Activated CD8-positive, alpha-beta memory T cell treated with anti-CD3 and anti-CD28 coated beads, Interleukin-2, amount 10 ng/mL, durations not matched to agents 7 days and 5 days (primary cell): ENCODE data around the gene CARF. TPM values are rescaled to one million over a fixed set of nuclear protein-coding genes. Genes with fewer than 3 reads are reported as not detected.
"Not testable (repeated sequence)": the region's sequence is repeated elsewhere in the genome, so short reads cannot be mapped to it uniquely, and the experiment has no call there.

Experiments used
- ATAC-seq: fragments of 150-1000 bp; cut with Tn5 transposase; one replicate; pipeline ENCODE4 v1.10.0; 2021; ENCODE audit warnings: moderate library complexity
- CTCF ChIA-PET: fragments of 350-600 bp; sonication (Branson Sonifier 250); formaldehyde crosslinking; loops from one replicate; lab custom pipeline; 2021; ENCODE audit warnings: antibody characterized with exemption; lab: Charles Lee
- DNase-seq: peaks from one replicate; pipeline ENCODE4 v3.0.0-alpha.2; 2020
- H3K27ac Mint-ChIP-seq: one replicate; pipeline ENCODE4 v1.8.0; 2021; ENCODE audit warnings: mild to moderate bottlenecking, mixed read lengths
- H3K27me3 Mint-ChIP-seq: one replicate; pipeline ENCODE4 v1.8.0; 2021; ENCODE audit warnings: mixed read lengths
- H3K36me3 Mint-ChIP-seq: one replicate; pipeline ENCODE4 v1.8.0; 2021; ENCODE audit warnings: mild to moderate bottlenecking, mixed read lengths
- H3K4me1 Mint-ChIP-seq: one replicate; pipeline ENCODE4 v1.8.0; 2021; ENCODE audit warnings: mixed read lengths
- H3K4me3 Mint-ChIP-seq: one replicate; pipeline ENCODE4 v1.8.0; 2021; ENCODE audit warnings: mild to moderate bottlenecking, moderate library complexity, mixed read lengths
- H3K9me3 Mint-ChIP-seq: one replicate; pipeline ENCODE4 v1.8.0; 2022; ENCODE audit warnings: low read depth, mixed read lengths
- total RNA-seq, 2 experiments: library from RNA; stranded (reverse); gene quantifications; one replicate each; pipeline ENCODE4 v1.2.3, GENCODE V29; 2021

The CARF gene
- total RNA-seq, 2 experiments from 2014 or later, result 8.2 to 11.5 TPM

- Mint-ChIP-seq H3K36me3 (peaks cover 18% of the 10 kb centered on the region), H3K9me3 (no peaks in the 10 kb centered on the region), H3K27ac (peak overlapping the region; percentile 97), H3K4me3 (peak overlapping the region; percentile 89), H3K4me1 (peaks cover 30% of the 10 kb centered on the region), H3K27me3 (no peaks in the 10 kb centered on the region)
- CTCF ChIA-PET, result interaction anchor here (1.1 to 1.7 kb wide), 2 partner anchors 104 to 329 kb away, joined by 3 to 8 read pairs; partner anchors contain the start of gene NBEAL1
- ATAC-seq (no peak), DNase-seq (no peak)
Observed at GRCh38 chr2:202910698-202911097, 1.4 kb upstream of the CARF start.

- peaks cover 30% of the 10 kb centered on the region for H3K4me1 Mint-ChIP-seq
- DNase-seq (no peak), ATAC-seq (peak; percentile 9)
- H3K27me3 Mint-ChIP-seq, result no peaks in the 10 kb centered on the region
- peak overlapping the region; percentile 89 for H3K4me3 Mint-ChIP-seq
- peak overlapping the region; percentile 97 for H3K27ac Mint-ChIP-seq
- peaks cover 16% of the 10 kb centered on the region for H3K36me3 Mint-ChIP-seq
- H3K9me3 Mint-ChIP-seq, result no peaks in the 10 kb centered on the region
- CTCF ChIA-PET, result interaction anchor here (1.1 to 1.7 kb wide), 2 partner anchors 104 to 328 kb away, joined by 3 to 8 read pairs; partner anchors contain the start of gene NBEAL1
Observed at GRCh38 chr2:202911203-202911511, 918 bp upstream of the CARF start.

- not testable (repeated sequence) for H3K36me3 Mint-ChIP-seq, H3K9me3 Mint-ChIP-seq, DNase-seq, H3K27me3 Mint-ChIP-seq
- Mint-ChIP-seq H3K4me3 (peak overlapping the region; percentile 90), H3K4me1 (peaks cover 30% of the 10 kb centered on the region), H3K27ac (peak overlapping the region; percentile 97)
- CTCF ChIA-PET, result interaction anchor here (1.7 kb wide), 1 partner anchor 102 kb away, joined by 8 read pairs; the partner anchor contains the start of gene NBEAL1
- peak; percentile 71 for ATAC-seq
Observed at GRCh38 chr2:202912342-202913201, 497 bp downstream of the CARF start.

- no peaks in the 10 kb centered on the region for H3K27me3 Mint-ChIP-seq
- DNase-seq, result no peak
- H3K27ac Mint-ChIP-seq, result no peak overlapping the region
- no peak overlapping the region for H3K4me3 Mint-ChIP-seq
- H3K4me1 Mint-ChIP-seq, result peaks cover 2% of the 10 kb centered on the region
- no peak for ATAC-seq
- CTCF ChIA-PET, result no interaction called here
- H3K36me3 Mint-ChIP-seq, result peaks cover 2% of the 10 kb centered on the region
- H3K9me3 Mint-ChIP-seq, result no peaks in the 10 kb centered on the region
Observed at GRCh38 chr2:202918860-202919259, 6.8 kb downstream of the CARF start.

- Mint-ChIP-seq H3K4me3 (no peak overlapping the region), H3K9me3 (no peaks in the 10 kb centered on the region), H3K4me1 (no peaks in the 10 kb centered on the region), H3K27me3 (no peaks in the 10 kb centered on the region), H3K27ac (no peak overlapping the region), H3K36me3 (peaks cover 9% of the 10 kb centered on the region)
- CTCF ChIA-PET, result no interaction called here
- ATAC-seq (no peak), DNase-seq (no peak)
Observed at GRCh38 chr2:202932425-202933138, 20.5 kb downstream of the CARF start.

- no peak overlapping the region for H3K27ac Mint-ChIP-seq
- H3K4me1 Mint-ChIP-seq, result no peaks in the 10 kb centered on the region
- no peak overlapping the region for H3K4me3 Mint-ChIP-seq
- CTCF ChIA-PET, result no interaction called here
- no peaks in the 10 kb centered on the region for H3K9me3 Mint-ChIP-seq
- DNase-seq (no peak), ATAC-seq (no peak)
- H3K36me3 Mint-ChIP-seq, result peaks cover 7% of the 10 kb centered on the region
- H3K27me3 Mint-ChIP-seq, result no peaks in the 10 kb centered on the region
Observed at GRCh38 chr2:202933139-202933510, 21.1 kb downstream of the CARF start.

- CTCF ChIA-PET, result interaction anchor here (0.6 kb wide), 1 partner anchor 8 kb away, joined by 3 read pairs; no protein-coding TSS in a partner anchor
- Mint-ChIP-seq H3K27me3 (no peaks in the 10 kb centered on the region), H3K36me3 (peaks cover 10% of the 10 kb centered on the region), H3K27ac (no peak overlapping the region), H3K4me1 (no peaks in the 10 kb centered on the region), H3K9me3 (no peaks in the 10 kb centered on the region), H3K4me3 (no peak overlapping the region)
- ATAC-seq (no peak), DNase-seq (no peak)
Observed at GRCh38 chr2:202933958-202934357, 21.9 kb downstream of the CARF start.

- CTCF ChIA-PET, result interaction anchor here (0.6 kb wide), 1 partner anchor 7 kb away, joined by 3 read pairs; no protein-coding TSS in a partner anchor
- H3K9me3 Mint-ChIP-seq, result no peaks in the 10 kb centered on the region
- no peak overlapping the region for H3K4me3 Mint-ChIP-seq
- no peak overlapping the region for H3K27ac Mint-ChIP-seq
- peaks cover 9% of the 10 kb centered on the region for H3K36me3 Mint-ChIP-seq
- H3K4me1 Mint-ChIP-seq, result no peaks in the 10 kb centered on the region
- H3K27me3 Mint-ChIP-seq, result no peaks in the 10 kb centered on the region
- DNase-seq, result no peak
- ATAC-seq, result no peak
Observed at GRCh38 chr2:202934456-202934855, 22.4 kb downstream of the CARF start.

GRCh38 chr2:202938960-202939359, 26.9 kb downstream of the CARF start:
- Mint-ChIP-seq H3K27me3 (no peaks in the 10 kb centered on the region), H3K4me3 (no peak overlapping the region), H3K4me1 (no peaks in the 10 kb centered on the region), H3K36me3 (peaks cover 16% of the 10 kb centered on the region), H3K9me3 (no peaks in the 10 kb centered on the region), H3K27ac (no peak overlapping the region)
- DNase-seq (no peak), ATAC-seq (no peak)
- CTCF ChIA-PET, result no interaction called here

GRCh38 chr2:202941771-202942170, 29.7 kb downstream of the CARF start:
- no peaks in the 10 kb centered on the region for H3K27me3 Mint-ChIP-seq
- ATAC-seq (no peak), DNase-seq (no peak)
- peaks cover 39% of the 10 kb centered on the region for H3K36me3 Mint-ChIP-seq
- H3K27ac Mint-ChIP-seq, result no peak overlapping the region
- H3K4me1 Mint-ChIP-seq, result no peaks in the 10 kb centered on the region
- peaks cover 5% of the 10 kb centered on the region for H3K9me3 Mint-ChIP-seq
- H3K4me3 Mint-ChIP-seq, result no peak overlapping the region
- CTCF ChIA-PET, result interaction anchor here (0.7 kb wide), 2 partner anchors 8 to 11 kb away, joined by 3 read pairs; no protein-coding TSS in a partner anchor

- Mint-ChIP-seq H3K4me3 (no peak overlapping the region), H3K27ac (no peak overlapping the region), H3K4me1 (no peaks in the 10 kb centered on the region), H3K9me3 (peaks cover 8% of the 10 kb centered on the region), H3K27me3 (no peaks in the 10 kb centered on the region), H3K36me3 (peaks cover 45% of the 10 kb centered on the region)
- no peak for ATAC-seq
- no peak for DNase-seq
- CTCF ChIA-PET, result no interaction called here
Observed at GRCh38 chr2:202944408-202944807, 32.3 kb downstream of the CARF start.

- no peaks in the 10 kb centered on the region for H3K27me3 Mint-ChIP-seq
- H3K36me3 Mint-ChIP-seq, result peaks cover 45% of the 10 kb centered on the region
- H3K9me3 Mint-ChIP-seq, result peaks cover 8% of the 10 kb centered on the region
- DNase-seq (no peak), ATAC-seq (no peak)
- H3K27ac Mint-ChIP-seq, result no peak overlapping the region
- CTCF ChIA-PET, result no interaction called here
- H3K4me1 Mint-ChIP-seq, result no peaks in the 10 kb centered on the region
- no peak overlapping the region for H3K4me3 Mint-ChIP-seq
Observed at GRCh38 chr2:202944816-202945215, 32.7 kb downstream of the CARF start.

GRCh38 chr2:202945497-202945896, 33.4 kb downstream of the CARF start:
- Mint-ChIP-seq H3K4me3 (no peak overlapping the region), H3K9me3 (peaks cover 8% of the 10 kb centered on the region), H3K27ac (no peak overlapping the region), H3K36me3 (peaks cover 43% of the 10 kb centered on the region), H3K4me1 (no peaks in the 10 kb centered on the region), H3K27me3 (no peaks in the 10 kb centered on the region)
- no peak for DNase-seq
- CTCF ChIA-PET, result interaction anchor here (0.6 kb wide), 1 partner anchor 266 kb away, joined by 4 read pairs; no protein-coding TSS in a partner anchor
- no peak for ATAC-seq
